AG09309 (cell line): Measurements from ENCODE around the gene GAA.

Experiments
- DNase-seq: peaks from one replicate; pipeline ENCODE4 v3.0.0-alpha.2; 2010; ENCODE audit warnings: low read depth
- H3K4me3 ChIP-seq: 2 replicates; pipeline ENCODE4 v1.5.1; 2011; ENCODE audit warnings: mild to moderate bottlenecking, low read depth, low read length, moderate library complexity; ENCODE audit not compliant: control insufficient read depth
- TF ChIP-seq, protein P1 (sequence below): IDR thresholded peaks from 2 replicates; pipeline ENCODE4 v1.5.1; 2011; ENCODE audit warnings: mild to moderate bottlenecking, low read depth, low read length, inconsistent platforms; ENCODE audit not compliant: insufficient read depth, control insufficient read depth; ENCODE audit errors: missing control alignments

Gene GAA

GRCh38 chr17:80122026-80122575 is 20.7 kb downstream of the GAA start:
- H3K4me3 ChIP-seq = no peak overlapping the region
- DNase-seq = no peak
- TF ChIP-seq, protein P1, sequence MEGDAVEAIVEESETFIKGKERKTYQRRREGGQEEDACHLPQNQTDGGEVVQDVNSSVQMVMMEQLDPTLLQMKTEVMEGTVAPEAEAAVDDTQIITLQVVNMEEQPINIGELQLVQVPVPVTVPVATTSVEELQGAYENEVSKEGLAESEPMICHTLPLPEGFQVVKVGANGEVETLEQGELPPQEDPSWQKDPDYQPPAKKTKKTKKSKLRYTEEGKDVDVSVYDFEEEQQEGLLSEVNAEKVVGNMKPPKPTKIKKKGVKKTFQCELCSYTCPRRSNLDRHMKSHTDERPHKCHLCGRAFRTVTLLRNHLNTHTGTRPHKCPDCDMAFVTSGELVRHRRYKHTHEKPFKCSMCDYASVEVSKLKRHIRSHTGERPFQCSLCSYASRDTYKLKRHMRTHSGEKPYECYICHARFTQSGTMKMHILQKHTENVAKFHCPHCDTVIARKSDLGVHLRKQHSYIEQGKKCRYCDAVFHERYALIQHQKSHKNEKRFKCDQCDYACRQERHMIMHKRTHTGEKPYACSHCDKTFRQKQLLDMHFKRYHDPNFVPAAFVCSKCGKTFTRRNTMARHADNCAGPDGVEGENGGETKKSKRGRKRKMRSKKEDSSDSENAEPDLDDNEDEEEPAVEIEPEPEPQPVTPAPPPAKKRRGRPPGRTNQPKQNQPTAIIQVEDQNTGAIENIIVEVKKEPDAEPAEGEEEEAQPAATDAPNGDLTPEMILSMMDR = no peak

DNA sequence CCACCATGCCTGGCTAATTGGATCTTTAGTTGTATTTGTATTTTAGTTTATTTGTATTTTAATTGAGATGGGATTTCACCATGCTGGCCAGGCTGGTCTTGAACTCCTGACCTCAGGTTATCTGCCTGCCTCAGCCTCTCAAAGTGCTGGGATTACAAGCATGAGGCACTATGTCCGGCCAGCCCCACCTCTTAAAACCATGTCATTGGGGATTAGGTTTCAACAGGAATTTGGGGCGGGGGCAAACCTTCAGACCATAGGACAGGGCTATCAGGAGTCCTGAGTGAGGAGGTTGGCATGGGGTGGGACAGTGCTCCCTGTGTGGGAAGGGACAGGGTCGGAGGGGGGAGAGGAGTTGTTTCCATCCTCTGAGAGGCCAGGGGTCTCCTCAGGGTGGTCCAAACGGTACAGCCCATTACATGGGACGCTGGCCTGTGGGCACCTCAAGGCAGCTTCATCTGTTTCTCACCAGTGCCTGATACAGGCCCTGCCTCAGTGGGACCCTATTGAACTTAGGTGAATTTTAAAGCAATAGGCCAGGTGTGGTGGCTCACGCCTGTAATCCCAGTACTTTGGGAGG is 21.6 kb downstream of the GAA start:
- TF ChIP-seq, protein P1 = no peak
- DNase-seq = no peak
- no peak overlapping the region for H3K4me3 ChIP-seq

- no peak for DNase-seq
- H3K4me3 ChIP-seq = no peak overlapping the region
- TF ChIP-seq, protein P1 = no peak
Observed at GRCh38 chr17:80123791-80124190, 22.4 kb downstream of the GAA start.

DNA sequence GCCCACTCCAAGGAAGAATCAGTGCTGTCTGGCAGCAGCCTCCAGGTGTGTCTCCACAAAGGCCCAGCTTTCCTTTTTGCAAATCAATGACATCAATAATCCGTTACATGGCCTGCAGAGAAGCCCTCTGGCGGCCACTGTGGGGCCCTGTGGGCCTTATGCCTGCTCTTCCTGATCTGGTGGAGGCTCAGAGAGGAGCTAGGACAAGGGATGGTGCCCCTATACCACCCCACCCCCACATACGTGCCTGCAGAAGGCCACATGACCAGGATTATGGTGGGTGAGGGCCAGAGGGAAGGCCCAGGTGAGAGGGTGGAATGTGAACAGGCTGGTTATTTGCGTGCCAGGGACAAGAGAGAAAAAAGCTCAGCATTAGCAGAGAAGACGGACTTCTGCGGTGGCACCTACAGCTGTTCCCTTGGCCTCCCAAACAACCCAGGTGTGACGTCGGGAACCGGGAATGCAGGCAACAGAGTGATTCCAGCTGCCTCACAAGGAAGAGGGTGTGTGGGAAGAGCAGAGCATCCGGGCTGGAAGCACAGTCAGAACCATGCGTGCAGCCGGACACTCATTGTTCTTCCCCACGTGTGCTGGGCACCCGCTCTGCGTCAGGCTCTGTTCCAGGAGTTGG is 23.1 kb downstream of the GAA start:
- no peak overlapping the region for H3K4me3 ChIP-seq
- no peak for DNase-seq
- TF ChIP-seq, protein P1 = peak; percentile 29

- TF ChIP-seq, protein P1 = no peak
- peak; percentile 78 for DNase-seq
- H3K4me3 ChIP-seq = no peak overlapping the region
Observed at GRCh38 chr17:80125656-80126448, 24.5 kb downstream of the GAA start.

DNA sequence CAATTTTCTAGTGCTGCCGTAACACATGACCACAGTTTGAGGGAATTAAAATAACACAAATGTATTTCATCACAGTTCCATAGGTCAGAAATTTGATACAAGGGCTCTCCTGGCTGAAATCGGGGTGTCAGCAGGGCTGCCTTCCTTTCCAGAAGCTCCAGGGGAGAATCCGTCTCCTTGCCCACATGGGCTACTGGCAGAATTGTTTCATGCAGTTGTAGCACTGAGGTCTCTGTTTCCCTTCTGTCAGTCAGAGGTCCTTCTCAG is 25.0 kb downstream of the GAA start:
- DNase-seq = no peak
- no peak overlapping the region for H3K4me3 ChIP-seq
- TF ChIP-seq, protein P1 = no peak
